Fibroblast of upper back skin (primary cell): ENCODE measurements around the gene WDPCP.
"Not testable (repeated sequence)": the region's sequence is repeated elsewhere in the genome, so short reads cannot be mapped to it uniquely, and the experiment has no call there.

Source experiments
- DNase-seq: peaks from one replicate; pipeline ENCODE4 v3.0.0-alpha.2; 2013

The WDPCP gene

GRCh38 chr2:63589148-63589958 lies 1.1 kb upstream of the WDPCP start:
- DNase-seq, result no peak

GRCh38 chr2:63587814-63588384 lies 378 bp downstream of the WDPCP start:
- peak; percentile 2 for DNase-seq

GRCh38 chr2:63582873-63583272 lies 5.4 kb downstream of the WDPCP start:
- DNase-seq, result no peak

GRCh38 chr2:63581298-63581961 lies 6.8 kb downstream of the WDPCP start:
- DNase-seq, result peak; percentile 13

GRCh38 chr2:63580651-63581297 lies 7.5 kb downstream of the WDPCP start:
- no peak for DNase-seq

GRCh38 chr2:63578767-63579166 lies 9.5 kb downstream of the WDPCP start:
- DNase-seq, result no peak

GRCh38 chr2:63576546-63576945 lies 11.7 kb downstream of the WDPCP start:
- DNase-seq, result no peak

- DNase-seq, result not testable (repeated sequence)
Measured at GRCh38 chr2:63573726-63574345, 14.4 kb downstream of the WDPCP start.

GRCh38 chr2:63573026-63573425 lies 15.3 kb downstream of the WDPCP start:
- not testable (repeated sequence) for DNase-seq

GRCh38 chr2:63572001-63572400 lies 16.3 kb downstream of the WDPCP start:
- no peak for DNase-seq

- DNase-seq, result peak; percentile 1
Measured at GRCh38 chr2:63571291-63571690, 17.0 kb downstream of the WDPCP start.

- DNase-seq, result no peak
Measured at GRCh38 chr2:63569740-63570139, 18.5 kb downstream of the WDPCP start.

GRCh38 chr2:63562751-63563150 lies 25.5 kb downstream of the WDPCP start:
- no peak for DNase-seq

GRCh38 chr2:63558922-63559321 lies 29.4 kb downstream of the WDPCP start:
- DNase-seq, result not testable (repeated sequence)

GRCh38 chr2:63557819-63558218 lies 30.5 kb downstream of the WDPCP start:
- not testable (repeated sequence) for DNase-seq

- DNase-seq, result no peak
Measured at GRCh38 chr2:63555931-63556330, 32.3 kb downstream of the WDPCP start.

GRCh38 chr2:63555299-63555698 lies 33.0 kb downstream of the WDPCP start:
- no peak for DNase-seq

GRCh38 chr2:63553049-63553448 lies 35.2 kb downstream of the WDPCP start:
- peak; percentile 37 for DNase-seq

GRCh38 chr2:63545023-63545422 lies 43.3 kb downstream of the WDPCP start:
- no peak for DNase-seq

GRCh38 chr2:63544017-63544627 lies 44.2 kb downstream of the WDPCP start:
- no peak for DNase-seq

GRCh38 chr2:63539416-63540162 lies 48.7 kb downstream of the WDPCP start:
- DNase-seq, result no peak

- no peak for DNase-seq
Measured at GRCh38 chr2:63538390-63538789, 49.9 kb downstream of the WDPCP start.
